Vagina (tissue), 2 donors: ENCODE data around the gene SLFN14. TPM values are rescaled to one million over a fixed set of nuclear protein-coding genes. Genes with fewer than 3 reads are reported as not detected.
A peak's percentile ranks its signal among the peaks of the same experiment; 100 is the strongest.

Experiments
- DNase-seq, 2 donors: peaks; one replicate each; pipeline ENCODE4 v3.0.0-alpha.2; 2017; ENCODE audit errors: extremely low spot score in 2 of 2
- H3K27ac ChIP-seq: fragments of 200-600 bp; sonication (generic); one replicate; pipeline ENCODE4 v1.5.1; 2019
- H3K27me3 ChIP-seq: fragments of 200-600 bp; sonication (generic); one replicate; pipeline ENCODE4 v1.5.1; 2019
- H3K36me3 ChIP-seq, 2 donors: fragments of 200-600 bp; sonication (generic); one replicate each; pipeline ENCODE4 v1.5.1; 2017 to 2019
- H3K4me1 ChIP-seq: fragments of 200-600 bp; sonication (generic); one replicate; pipeline ENCODE4 v1.5.1; 2019
- H3K4me3 ChIP-seq, 2 donors: fragments of 200-600 bp; sonication (generic); 1 replicate in 1 of 2; 2 replicates in 1 of 2; pipeline ENCODE4 v1.5.1; 2016 to 2019
- H3K9me3 ChIP-seq: fragments of 200-600 bp; sonication (generic); one replicate; pipeline ENCODE4 v1.5.1; 2019
- POLR2A ChIP-seq, 2 donors: fragments of 450-650 bp; IDR thresholded peaks; one replicate each; pipeline ENCODE4 v1.6.1; 2017; ENCODE audit warnings: antibody characterized with exemption in 2 of 2, mild to moderate bottlenecking in 2 of 2, moderate library complexity in 2 of 2
- POLR2AphosphoS5 ChIP-seq, 2 donors: sonication (generic); formaldehyde crosslinking; IDR thresholded peaks; one replicate each; pipeline ENCODE4 v1.9.0; 2017; ENCODE audit warnings: antibody characterized with exemption in 2 of 2, mild to moderate bottlenecking in 2 of 2, low read depth in 1 of 2; ENCODE audit not compliant: insufficient read depth in 1 of 2
- intact Hi-C: fragments of 100-400 bp; cut with DNase I; formaldehyde crosslinking; loops from one replicate; pipeline ENCODE4 v1.15.1; 2023
- total RNA-seq: library from RNA; depleted of rRNA; stranded (reverse); fragments of >200 nt; gene quantifications from one replicate; pipeline ENCODE4 v1.2.3, GENCODE V29; 2016
- TF ChIP-seq, protein P1 (sequence below), 3 experiments: fragments of 450-650 bp in 2 of 3; fragments of 200-600 bp in 1 of 3; sonication (generic) in 1 of 3; IDR thresholded peaks; one replicate each; pipeline ENCODE4 v1.5.1; 2017 to 2019; ENCODE audit warnings: antibody characterized with exemption in 3 of 3, mild to moderate bottlenecking in 2 of 3, moderate library complexity in 2 of 3

Gene SLFN14
- total RNA-seq, 1 donor from 2014 or later, result not detected

DNA sequence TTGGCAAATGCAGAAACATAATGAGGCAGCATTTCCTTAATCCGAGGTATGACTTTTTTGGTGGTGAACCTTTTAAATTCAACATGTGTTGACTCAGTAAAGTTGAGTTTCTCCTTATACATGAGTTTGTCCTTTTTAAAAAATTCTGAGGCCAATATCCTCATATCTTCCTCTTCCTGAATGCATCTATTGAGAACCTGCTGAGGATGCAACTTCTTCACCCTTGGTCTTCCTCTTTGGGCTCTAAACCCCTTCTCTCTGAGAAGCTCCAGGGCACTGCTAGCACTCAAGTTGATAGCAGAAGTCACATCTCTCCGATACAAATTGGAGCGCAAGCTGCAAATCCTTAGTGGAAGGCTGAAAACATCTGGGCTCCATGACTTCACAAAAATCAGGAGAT, 3.3 kb downstream of the SLFN14 start:
- no peaks in the 10 kb centered on the region for H3K27me3 ChIP-seq
- no peaks in the 10 kb centered on the region for H3K36me3 ChIP-seq
- no peak overlapping the region for H3K4me3 ChIP-seq
- no peak overlapping the region for H3K27ac ChIP-seq
- TF ChIP-seq POLR2A (IDR thresholded peaks at IDR 0.05), result no peak
- no peak for TF ChIP-seq POLR2AphosphoS5 (IDR thresholded peaks at IDR 0.05; ENCODE audit: insufficient read depth in 1 of 2, low read depth in 1 of 2)
- TF ChIP-seq, protein P1, sequence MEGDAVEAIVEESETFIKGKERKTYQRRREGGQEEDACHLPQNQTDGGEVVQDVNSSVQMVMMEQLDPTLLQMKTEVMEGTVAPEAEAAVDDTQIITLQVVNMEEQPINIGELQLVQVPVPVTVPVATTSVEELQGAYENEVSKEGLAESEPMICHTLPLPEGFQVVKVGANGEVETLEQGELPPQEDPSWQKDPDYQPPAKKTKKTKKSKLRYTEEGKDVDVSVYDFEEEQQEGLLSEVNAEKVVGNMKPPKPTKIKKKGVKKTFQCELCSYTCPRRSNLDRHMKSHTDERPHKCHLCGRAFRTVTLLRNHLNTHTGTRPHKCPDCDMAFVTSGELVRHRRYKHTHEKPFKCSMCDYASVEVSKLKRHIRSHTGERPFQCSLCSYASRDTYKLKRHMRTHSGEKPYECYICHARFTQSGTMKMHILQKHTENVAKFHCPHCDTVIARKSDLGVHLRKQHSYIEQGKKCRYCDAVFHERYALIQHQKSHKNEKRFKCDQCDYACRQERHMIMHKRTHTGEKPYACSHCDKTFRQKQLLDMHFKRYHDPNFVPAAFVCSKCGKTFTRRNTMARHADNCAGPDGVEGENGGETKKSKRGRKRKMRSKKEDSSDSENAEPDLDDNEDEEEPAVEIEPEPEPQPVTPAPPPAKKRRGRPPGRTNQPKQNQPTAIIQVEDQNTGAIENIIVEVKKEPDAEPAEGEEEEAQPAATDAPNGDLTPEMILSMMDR (IDR thresholded peaks at IDR 0.05), result no peak
- intact Hi-C loops, result no loop called here
- H3K4me1 ChIP-seq, result no peaks in the 10 kb centered on the region
- no peaks in the 10 kb centered on the region for H3K9me3 ChIP-seq
- peak in 1 of 2 donors; percentile 29 for DNase-seq

GRCh38 chr17:35555691-35556090, 4.9 kb downstream of the SLFN14 start:
- Histone ChIP-seq H3K4me1 (no peaks in the 10 kb centered on the region), H3K27me3 (no peaks in the 10 kb centered on the region)

GRCh38 chr17:35554668-35555067, 6.0 kb downstream of the SLFN14 start:
- Histone ChIP-seq H3K27ac (no peak overlapping the region), H3K27me3 (no peaks in the 10 kb centered on the region), H3K9me3 (no peaks in the 10 kb centered on the region), H3K4me3 (no peak overlapping the region), H3K4me1 (no peaks in the 10 kb centered on the region), H3K36me3 (no peaks in the 10 kb centered on the region)
- DNase-seq, result peak in 1 of 2 donors; percentile 5
- intact Hi-C loops, result no loop called here
- TF ChIP-seq POLR2AphosphoS5 (IDR thresholded peaks at IDR 0.05; ENCODE audit: insufficient read depth in 1 of 2, low read depth in 1 of 2) (no peak), POLR2A (IDR thresholded peaks at IDR 0.05) (no peak)
- TF ChIP-seq, protein P1 (IDR thresholded peaks at IDR 0.05), result no peak

More at GRCh38 chr17:35555691-35556090, 4.9 kb downstream of the SLFN14 start:
- DNase-seq, result peak in 1 of 2 donors; percentile 16
- no peaks in the 10 kb centered on the region for H3K36me3 ChIP-seq
- no peaks in the 10 kb centered on the region for H3K9me3 ChIP-seq
- no peak overlapping the region for H3K4me3 ChIP-seq
- intact Hi-C loops, result no loop called here
- TF ChIP-seq, protein P1 (IDR thresholded peaks at IDR 0.05), result no peak
- no peak for TF ChIP-seq POLR2AphosphoS5 (IDR thresholded peaks at IDR 0.05; ENCODE audit: insufficient read depth in 1 of 2, low read depth in 1 of 2)
- no peak for TF ChIP-seq POLR2A (IDR thresholded peaks at IDR 0.05)
- H3K27ac ChIP-seq, result no peak overlapping the region

DNA sequence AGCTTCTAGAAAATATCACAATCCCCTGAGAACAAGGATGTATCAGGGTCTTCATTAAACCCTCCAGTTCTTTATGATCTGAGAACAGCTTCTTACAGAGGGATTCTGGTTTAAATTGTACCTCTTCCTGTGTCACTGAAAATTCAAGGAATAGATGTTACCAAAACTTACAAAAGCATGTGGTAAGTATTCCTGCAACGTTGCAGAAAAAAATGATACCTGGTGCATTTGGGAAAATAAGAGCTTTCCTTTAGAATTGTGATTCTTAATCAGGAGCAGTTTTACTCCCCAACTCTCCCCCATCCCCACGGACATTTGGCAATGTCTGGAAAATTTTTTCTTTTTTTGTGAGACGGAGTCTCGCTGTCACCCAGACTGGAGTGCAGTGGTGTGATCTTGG, 7.3 kb downstream of the SLFN14 start:
- Histone ChIP-seq H3K27ac (no peak overlapping the region), H3K4me1 (no peaks in the 10 kb centered on the region), H3K9me3 (no peaks in the 10 kb centered on the region), H3K36me3 (no peaks in the 10 kb centered on the region), H3K4me3 (no peak overlapping the region), H3K27me3 (no peaks in the 10 kb centered on the region)
- intact Hi-C loops, result no loop called here
- DNase-seq, result peak in 1 of 2 donors; percentile 1
- TF ChIP-seq POLR2AphosphoS5 (IDR thresholded peaks at IDR 0.05; ENCODE audit: insufficient read depth in 1 of 2, low read depth in 1 of 2) (no peak), POLR2A (IDR thresholded peaks at IDR 0.05) (no peak)
- TF ChIP-seq, protein P1 (IDR thresholded peaks at IDR 0.05), result no peak

- TF ChIP-seq POLR2A (IDR thresholded peaks at IDR 0.05) (no peak), POLR2AphosphoS5 (IDR thresholded peaks at IDR 0.05; ENCODE audit: insufficient read depth in 1 of 2, low read depth in 1 of 2) (no peak)
- TF ChIP-seq, protein P1 (IDR thresholded peaks at IDR 0.05), result no peak
- no peak overlapping the region for H3K27ac ChIP-seq
- H3K4me3 ChIP-seq, result no peak overlapping the region
- intact Hi-C loops, result no loop called here
- no peaks in the 10 kb centered on the region for H3K4me1 ChIP-seq
- no peaks in the 10 kb centered on the region for H3K36me3 ChIP-seq
- no peaks in the 10 kb centered on the region for H3K27me3 ChIP-seq
- no peak for DNase-seq
- no peaks in the 10 kb centered on the region for H3K9me3 ChIP-seq
Observed at GRCh38 chr17:35548978-35549377, 11.6 kb downstream of the SLFN14 start.
